ENCODE data around the gene MICB. TPM values are rescaled to one million over a fixed set of nuclear protein-coding genes. Genes with fewer than 3 reads are reported as not detected.

The MICB gene
- total RNA-seq, 1 experiment from 2014 or later, result 37.0 TPM

DNA sequence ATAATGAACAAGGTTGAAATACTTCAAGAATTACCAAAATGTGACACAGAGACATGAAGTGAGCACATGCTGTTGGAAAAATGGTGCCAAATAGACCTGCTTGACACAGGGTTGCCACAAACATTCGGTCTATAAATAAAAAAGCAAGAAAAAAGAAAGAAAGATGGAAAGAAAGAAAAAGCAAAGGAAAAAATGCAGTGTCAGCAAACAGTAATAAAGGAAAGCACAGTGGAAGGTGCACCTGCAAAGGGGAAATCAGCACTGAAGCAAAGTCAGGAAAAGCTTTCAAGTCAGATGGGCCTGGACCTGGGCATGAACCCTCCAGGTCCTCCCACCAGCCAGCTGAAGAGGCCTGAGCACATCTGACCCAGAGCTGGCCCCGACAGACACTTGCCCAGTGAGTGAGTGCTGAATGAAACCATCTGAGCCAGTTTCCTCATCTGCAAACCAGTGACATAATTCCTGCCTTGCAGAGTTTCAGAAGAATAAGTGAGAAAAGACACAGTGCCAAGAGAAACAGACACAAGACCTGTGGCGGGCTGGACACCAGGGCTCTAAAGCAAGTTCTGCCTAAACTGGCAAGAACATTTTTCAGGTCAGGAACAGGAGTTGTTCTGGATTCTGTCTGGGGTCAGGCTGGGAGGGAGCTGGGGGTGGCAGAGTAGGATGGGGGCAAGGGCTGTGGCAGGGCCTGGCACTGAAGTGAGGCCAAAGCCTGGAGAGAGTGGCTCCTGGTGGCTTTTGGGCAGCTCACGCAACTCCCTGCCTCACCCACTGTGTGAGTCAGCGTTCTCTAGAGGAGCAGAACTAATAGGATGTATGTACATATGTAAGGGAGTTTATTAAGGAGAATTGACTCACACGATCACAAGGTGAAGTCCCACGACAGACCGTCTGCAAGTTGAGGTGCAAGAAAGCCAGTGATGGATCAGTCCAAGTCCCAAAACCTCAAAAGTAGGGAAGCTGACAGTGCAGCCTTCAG lies 23.9 kb upstream of the MICB start (continued):
- TF ChIP-seq ZNF671 (CRISPR knock-in tag; IDR thresholded peaks at IDR 0.05) (no peak), TP53 (CRISPR knock-in tag; IDR thresholded peaks at IDR 0.05) (no peak)

DNA sequence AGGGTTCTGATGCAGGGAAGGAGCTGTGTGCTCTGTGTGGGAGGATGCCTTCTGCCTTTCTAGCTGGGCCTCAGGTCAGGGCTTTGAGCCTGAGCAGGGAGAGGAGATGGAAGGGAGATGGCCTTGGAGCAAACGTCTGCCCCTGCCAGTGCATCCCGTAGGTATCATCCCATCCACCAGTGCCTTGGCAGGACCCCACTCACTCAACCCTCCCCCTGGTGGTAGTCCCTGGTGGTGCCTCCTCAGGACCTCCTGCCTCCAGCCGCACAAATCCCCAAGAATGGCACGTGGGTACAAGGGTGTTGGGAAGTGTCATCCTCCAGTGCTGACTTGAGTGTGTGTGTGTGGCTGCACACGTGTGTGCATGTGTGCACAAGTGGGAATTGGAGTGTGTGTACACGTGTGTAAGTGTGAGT lies 23.1 kb upstream of the MICB start:
- peak; percentile 81 for ATAC-seq
- no peaks in the 10 kb centered on the region for H3K36me3 Mint-ChIP-seq
- peaks cover 15% of the 10 kb centered on the region for H3K27me3 Mint-ChIP-seq (ENCODE audit: low read depth)
- no peak overlapping the region for H3K27ac Mint-ChIP-seq
- DNase-seq (ENCODE audit: low spot score), result peak; percentile 74
- POLR2A ChIA-PET, result no interaction called here
- no peak overlapping the region for H3K4me3 Mint-ChIP-seq
- TF ChIP-seq STAT6 (CRISPR knock-in tag; conservative IDR thresholded peaks at IDR 0.05; ENCODE audit: low read depth), result no peak
- TF ChIP-seq, protein P1, sequence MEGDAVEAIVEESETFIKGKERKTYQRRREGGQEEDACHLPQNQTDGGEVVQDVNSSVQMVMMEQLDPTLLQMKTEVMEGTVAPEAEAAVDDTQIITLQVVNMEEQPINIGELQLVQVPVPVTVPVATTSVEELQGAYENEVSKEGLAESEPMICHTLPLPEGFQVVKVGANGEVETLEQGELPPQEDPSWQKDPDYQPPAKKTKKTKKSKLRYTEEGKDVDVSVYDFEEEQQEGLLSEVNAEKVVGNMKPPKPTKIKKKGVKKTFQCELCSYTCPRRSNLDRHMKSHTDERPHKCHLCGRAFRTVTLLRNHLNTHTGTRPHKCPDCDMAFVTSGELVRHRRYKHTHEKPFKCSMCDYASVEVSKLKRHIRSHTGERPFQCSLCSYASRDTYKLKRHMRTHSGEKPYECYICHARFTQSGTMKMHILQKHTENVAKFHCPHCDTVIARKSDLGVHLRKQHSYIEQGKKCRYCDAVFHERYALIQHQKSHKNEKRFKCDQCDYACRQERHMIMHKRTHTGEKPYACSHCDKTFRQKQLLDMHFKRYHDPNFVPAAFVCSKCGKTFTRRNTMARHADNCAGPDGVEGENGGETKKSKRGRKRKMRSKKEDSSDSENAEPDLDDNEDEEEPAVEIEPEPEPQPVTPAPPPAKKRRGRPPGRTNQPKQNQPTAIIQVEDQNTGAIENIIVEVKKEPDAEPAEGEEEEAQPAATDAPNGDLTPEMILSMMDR (IDR thresholded peaks at IDR 0.05), result peak; percentile 69
- CTCF ChIA-PET, result interaction anchor here (0.7 to 3.4 kb wide), 3 partner anchors 14 to 42 kb away, joined by 3 to 21 read pairs (median 3); no protein-coding TSS in a partner anchor
- peaks cover 3% of the 10 kb centered on the region; the same call in 1 of the 2 replicates for H3K4me1 Mint-ChIP-seq
- H3K9me3 Mint-ChIP-seq, result no peaks in the 10 kb centered on the region

- Mint-ChIP-seq H3K36me3 (no peaks in the 10 kb centered on the region), H3K27ac (no peak overlapping the region), H3K4me1 (peaks cover 3% of the 10 kb centered on the region; the same call in 1 of the 2 replicates), H3K4me3 (no peak overlapping the region), H3K27me3 (ENCODE audit: low read depth) (peaks cover 6% of the 10 kb centered on the region; the same call in 1 of the 2 replicates), H3K9me3 (no peaks in the 10 kb centered on the region)
- DNase-seq (ENCODE audit: low spot score), result no peak
- ATAC-seq, result peak; percentile 63
- ChIA-PET POLR2A (no interaction called here), CTCF (interaction anchor here (1.1 to 3.4 kb wide), 3 partner anchors 14 to 77 kb away, joined by 4 to 21 read pairs (median 4); no protein-coding TSS in a partner anchor)
- TF ChIP-seq, protein P1 (IDR thresholded peaks at IDR 0.05), result no peak
- no peak for TF ChIP-seq KAT7 (CRISPR knock-in tag; IDR thresholded peaks at IDR 0.05; ENCODE audit: borderline replicate concordance)
- TF ChIP-seq CREB1 (CRISPR knock-in tag; IDR thresholded peaks at IDR 0.05), result no peak
- no peak for TF ChIP-seq SOX15 (CRISPR knock-in tag; IDR thresholded peaks at IDR 0.05)
- TF ChIP-seq ZNF671 (CRISPR knock-in tag; IDR thresholded peaks at IDR 0.05), result no peak
- no peak for TF ChIP-seq TCF7 (CRISPR knock-in tag; IDR thresholded peaks at IDR 0.05; ENCODE audit: low read depth)
- TF ChIP-seq SMAD4 (CRISPR knock-in tag; IDR thresholded peaks at IDR 0.05), result no peak
- TF ChIP-seq, protein P2, sequence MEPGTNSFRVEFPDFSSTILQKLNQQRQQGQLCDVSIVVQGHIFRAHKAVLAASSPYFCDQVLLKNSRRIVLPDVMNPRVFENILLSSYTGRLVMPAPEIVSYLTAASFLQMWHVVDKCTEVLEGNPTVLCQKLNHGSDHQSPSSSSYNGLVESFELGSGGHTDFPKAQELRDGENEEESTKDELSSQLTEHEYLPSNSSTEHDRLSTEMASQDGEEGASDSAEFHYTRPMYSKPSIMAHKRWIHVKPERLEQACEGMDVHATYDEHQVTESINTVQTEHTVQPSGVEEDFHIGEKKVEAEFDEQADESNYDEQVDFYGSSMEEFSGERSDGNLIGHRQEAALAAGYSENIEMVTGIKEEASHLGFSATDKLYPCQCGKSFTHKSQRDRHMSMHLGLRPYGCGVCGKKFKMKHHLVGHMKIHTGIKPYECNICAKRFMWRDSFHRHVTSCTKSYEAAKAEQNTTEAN (CRISPR knock-in tag; IDR thresholded peaks at IDR 0.05), result no peak
- no peak for TF ChIP-seq ELF4 (CRISPR knock-in tag; IDR thresholded peaks at IDR 0.05; ENCODE audit: low read depth)
These were observed 21.3 kb upstream of the MICB start for GRCh38 chr6:31476515-31477139.
